ENCODE measurements around the gene CPA1. TPM values are rescaled to one million over a fixed set of nuclear protein-coding genes. Genes with fewer than 3 reads are reported as not detected.

The CPA1 gene
- polyA plus RNA-seq, 1 donor (not counting 4 experiments of a cell fraction or from before 2014, with no cell fraction given): not detected

GRCh38 chr7:130409712-130410072 lies 29.4 kb downstream of the CPA1 start:
- H3K79me2 ChIP-seq (ENCODE audit: control insufficient read depth, insufficient read depth, low read length): no peaks in the 10 kb centered on the region

GRCh38 chr7:130410868-130411541 lies 30.7 kb downstream of the CPA1 start:
- H3K27me3 ChIP-seq (ENCODE audit: control insufficient read depth, extremely low read depth, insufficient read depth, low read length): no peaks in the 10 kb centered on the region
- FAIRE-seq: no peak

More at GRCh38 chr7:130409712-130410072, 29.4 kb downstream of the CPA1 start:
- no peaks in the 10 kb centered on the region for H3K9me3 ChIP-seq (ENCODE audit: control insufficient read depth, low read depth, low read length)
- no peaks in the 10 kb centered on the region for H3K27me3 ChIP-seq (ENCODE audit: control insufficient read depth, extremely low read depth, insufficient read depth, low read length)
- H3K9ac ChIP-seq (ENCODE audit: control insufficient read depth, extremely low read depth, insufficient read depth, low read length): no peak overlapping the region
- no peak overlapping the region for H3K4me3 ChIP-seq (ENCODE audit: control insufficient read depth in 2 of 3, extremely low read depth in 1 of 3, insufficient read depth in 2 of 3, low read depth in 1 of 3, low read length in 3 of 3)
- no peaks in the 10 kb centered on the region for H3K4me1 ChIP-seq (ENCODE audit: control insufficient read depth, extremely low read depth, insufficient read depth, low read length)
- dilution Hi-C loops (cut with MboI; ENCODE audit: extremely low pct_ligation_motif_present, low sequenced_read_pairs): no loop called here
- H3K9me1 ChIP-seq (ENCODE audit: control insufficient read depth, extremely low read depth, insufficient read depth, low read length): no peaks in the 10 kb centered on the region
- H4K20me1 ChIP-seq (ENCODE audit: control insufficient read depth, extremely low read depth, insufficient read depth, low read length): no peaks in the 10 kb centered on the region
- no peak overlapping the region for H2AFZ ChIP-seq (ENCODE audit: control insufficient read depth, low read length)
- no peaks in the 10 kb centered on the region for H3K36me3 ChIP-seq (ENCODE audit: control insufficient read depth in 2 of 2, extremely low read depth in 1 of 2, insufficient read depth in 2 of 2, low read length in 2 of 2)
- H3K4me2 ChIP-seq (ENCODE audit: control insufficient read depth, extremely low read depth, insufficient read depth, low read depth, low read length): no peak overlapping the region
- DNase-seq (ENCODE audit: low read depth, low spot score): no peak
- no peak for FAIRE-seq
- H3K27ac ChIP-seq (ENCODE audit: control insufficient read depth, insufficient read depth, low read length): no peak overlapping the region
- no peak for TF ChIP-seq CTCF (optimal IDR thresholded peaks at IDR 0.05 in 1 of 3, IDR thresholded peaks at IDR 0.05 in 1 of 3, conservative IDR thresholded peaks at IDR 0.05 in 1 of 3; ENCODE audit: extremely low read depth in 1 of 3, insufficient read depth in 2 of 3, low read length in 3 of 3)
- TF ChIP-seq EZH2 (IDR thresholded peaks at IDR 0.05; ENCODE audit: low read length): no peak

More at GRCh38 chr7:130410868-130411541, 30.7 kb downstream of the CPA1 start:
- dilution Hi-C loops (cut with MboI; ENCODE audit: extremely low pct_ligation_motif_present, low sequenced_read_pairs): no loop called here
- Histone ChIP-seq H3K27ac (ENCODE audit: control insufficient read depth, insufficient read depth, low read length) (no peak overlapping the region), H3K9me1 (ENCODE audit: control insufficient read depth, extremely low read depth, insufficient read depth, low read length) (no peaks in the 10 kb centered on the region), H3K9me3 (ENCODE audit: control insufficient read depth, low read depth, low read length) (no peaks in the 10 kb centered on the region), H3K4me3 (ENCODE audit: control insufficient read depth in 2 of 3, extremely low read depth in 1 of 3, insufficient read depth in 2 of 3, low read depth in 1 of 3, low read length in 3 of 3) (no peak overlapping the region), H3K4me1 (ENCODE audit: control insufficient read depth, extremely low read depth, insufficient read depth, low read length) (no peaks in the 10 kb centered on the region), H4K20me1 (ENCODE audit: control insufficient read depth, extremely low read depth, insufficient read depth, low read length) (no peaks in the 10 kb centered on the region), H3K4me2 (ENCODE audit: control insufficient read depth, extremely low read depth, insufficient read depth, low read depth, low read length) (no peak overlapping the region), H3K36me3 (ENCODE audit: control insufficient read depth in 2 of 2, extremely low read depth in 1 of 2, insufficient read depth in 2 of 2, low read length in 2 of 2) (no peaks in the 10 kb centered on the region), H2AFZ (ENCODE audit: control insufficient read depth, low read length) (no peak overlapping the region), H3K9ac (ENCODE audit: control insufficient read depth, extremely low read depth, insufficient read depth, low read length) (no peak overlapping the region), H3K79me2 (ENCODE audit: control insufficient read depth, insufficient read depth, low read length) (no peaks in the 10 kb centered on the region)
- no peak for TF ChIP-seq CTCF (optimal IDR thresholded peaks at IDR 0.05 in 1 of 3, IDR thresholded peaks at IDR 0.05 in 1 of 3, conservative IDR thresholded peaks at IDR 0.05 in 1 of 3; ENCODE audit: extremely low read depth in 1 of 3, insufficient read depth in 2 of 3, low read length in 3 of 3)
- no peak for TF ChIP-seq EZH2 (IDR thresholded peaks at IDR 0.05; ENCODE audit: low read length)
- no peak for DNase-seq (ENCODE audit: low read depth, low spot score)
